Astrocyte (in vitro differentiated cells and primary cell): ENCODE measurements around the gene PEPD. TPM values are rescaled to one million over a fixed set of nuclear protein-coding genes. Genes with fewer than 3 reads are reported as not detected.
A peak's percentile ranks its signal among the peaks of the same experiment; 100 is the strongest.

Experiments used
- DNase-seq: peaks from one replicate; pipeline ENCODE4 v3.0.0-alpha.2; 2010; ENCODE audit warnings: low read depth
- FAIRE-seq: peaks from 2 replicates; lab custom pipeline; 2011; peaks lifted over from hg19 to GRCh38; lab: Jason Lieb, UNC
- H2AFZ ChIP-seq: 2 replicates; pipeline ENCODE4 v1.6.0; 2012; ENCODE audit warnings: low read depth, low read length, inconsistent platforms
- H3K27ac ChIP-seq: 2 replicates; pipeline ENCODE4 v1.5.1; 2011; ENCODE audit warnings: low read depth, low read length, inconsistent platforms
- H3K27me3 ChIP-seq: 2 replicates; pipeline ENCODE4 v1.6.0; 2011; ENCODE audit warnings: low read length, inconsistent platforms; ENCODE audit not compliant: insufficient read depth
- H3K36me3 ChIP-seq: 2 replicates; pipeline ENCODE4 v1.5.1; 2011; ENCODE audit warnings: low read length, inconsistent platforms; ENCODE audit not compliant: insufficient read depth
- H3K4me1 ChIP-seq: 2 replicates; pipeline ENCODE4 v1.5.1; 2011; ENCODE audit warnings: low read length, inconsistent platforms; ENCODE audit not compliant: insufficient read depth
- H3K4me2 ChIP-seq: 2 replicates; pipeline ENCODE4 v1.6.0; 2012; ENCODE audit warnings: low read length, inconsistent platforms
- H3K4me3 ChIP-seq: 2 replicates; pipeline ENCODE4 v1.5.1; 2011; ENCODE audit warnings: low read depth, mild to moderate bottlenecking, low read length, inconsistent platforms; ENCODE audit not compliant: insufficient read depth
- H3K79me2 ChIP-seq: 2 replicates; pipeline ENCODE4 v1.6.0; 2012; ENCODE audit warnings: mild to moderate bottlenecking, low read length, inconsistent platforms; ENCODE audit not compliant: insufficient read depth
- H3K9ac ChIP-seq: 2 replicates; pipeline ENCODE4 v1.6.0; 2012; ENCODE audit warnings: mild to moderate bottlenecking, low read length, inconsistent platforms
- H3K9me3 ChIP-seq: 2 replicates; pipeline ENCODE4 v1.5.1; 2012; ENCODE audit warnings: low read depth, mild to moderate bottlenecking, low read length, inconsistent platforms; ENCODE audit not compliant: insufficient read depth
- H4K20me1 ChIP-seq: 2 replicates; pipeline ENCODE4 v1.6.0; 2012; ENCODE audit warnings: low read length, inconsistent platforms; ENCODE audit not compliant: insufficient read depth
- H3K27ac Mint-ChIP-seq: one replicate; pipeline ENCODE4 v1.8.0; 2021; ENCODE audit warnings: mild to moderate bottlenecking, mixed read lengths; ENCODE audit not compliant: unreplicated experiment
- H3K27me3 Mint-ChIP-seq: one replicate; pipeline ENCODE4 v1.8.0; 2021; ENCODE audit warnings: low read depth, mixed read lengths; ENCODE audit not compliant: unreplicated experiment
- H3K36me3 Mint-ChIP-seq: one replicate; pipeline ENCODE4 v1.8.0; 2021; ENCODE audit warnings: low read depth, mixed read lengths; ENCODE audit not compliant: unreplicated experiment
- H3K4me1 Mint-ChIP-seq: one replicate; pipeline ENCODE4 v1.8.0; 2021; ENCODE audit warnings: low read depth, mixed read lengths; ENCODE audit not compliant: unreplicated experiment
- H3K4me3 Mint-ChIP-seq: one replicate; pipeline ENCODE4 v1.8.0; 2021; ENCODE audit warnings: mild to moderate bottlenecking, moderate library complexity, mixed read lengths; ENCODE audit not compliant: unreplicated experiment
- H3K9me3 Mint-ChIP-seq: one replicate; pipeline ENCODE4 v1.8.0; 2021; ENCODE audit warnings: mild to moderate bottlenecking, mixed read lengths; ENCODE audit not compliant: unreplicated experiment
- CTCF ChIP-seq: IDR thresholded peaks from 2 replicates; pipeline ENCODE4 v1.5.1; 2011; ENCODE audit warnings: low read depth, mild to moderate bottlenecking, inconsistent platforms, low read length, moderate library complexity; ENCODE audit not compliant: insufficient read depth
- EZH2 ChIP-seq: IDR thresholded peaks from 2 replicates; pipeline ENCODE4 v1.6.1; 2012; ENCODE audit warnings: mild to moderate bottlenecking, low read length, inconsistent platforms; ENCODE audit not compliant: insufficient read depth
- total RNA-seq: library from RNA; stranded (reverse); gene quantifications from 2 replicates; pipeline ENCODE4 v1.2.1, GENCODE V29; 2021

The PEPD gene
- total RNA-seq, 1 donor from 2014 or later = 37.9 TPM

GRCh38 chr19:33468361-33469170 lies 53.0 kb downstream of the PEPD start:
- H3K27ac Mint-ChIP-seq = no peak overlapping the region
- no peak overlapping the region for H3K27ac ChIP-seq
- peaks cover 3% of the 10 kb centered on the region for H3K9me3 Mint-ChIP-seq
- H3K4me2 ChIP-seq = no peak overlapping the region
- peaks cover 9% of the 10 kb centered on the region for H4K20me1 ChIP-seq
- no peak overlapping the region for H3K9ac ChIP-seq
- no peaks in the 10 kb centered on the region for H3K27me3 Mint-ChIP-seq
- H3K9me3 ChIP-seq = no peaks in the 10 kb centered on the region
- DNase-seq (peak; percentile 57), FAIRE-seq (no peak)
- H2AFZ ChIP-seq = no peak overlapping the region
- H3K4me3 Mint-ChIP-seq = no peak overlapping the region
- peaks cover 16% of the 10 kb centered on the region for H3K4me1 Mint-ChIP-seq
- peaks cover 18% of the 10 kb centered on the region for H3K4me1 ChIP-seq
- no peaks in the 10 kb centered on the region for H3K79me2 ChIP-seq
- TF ChIP-seq CTCF (no peak), EZH2 (no peak)
- no peaks in the 10 kb centered on the region for H3K36me3 ChIP-seq
- H3K4me3 ChIP-seq = no peak overlapping the region
- peaks cover 4% of the 10 kb centered on the region for H3K36me3 Mint-ChIP-seq
- no peaks in the 10 kb centered on the region for H3K27me3 ChIP-seq

DNA sequence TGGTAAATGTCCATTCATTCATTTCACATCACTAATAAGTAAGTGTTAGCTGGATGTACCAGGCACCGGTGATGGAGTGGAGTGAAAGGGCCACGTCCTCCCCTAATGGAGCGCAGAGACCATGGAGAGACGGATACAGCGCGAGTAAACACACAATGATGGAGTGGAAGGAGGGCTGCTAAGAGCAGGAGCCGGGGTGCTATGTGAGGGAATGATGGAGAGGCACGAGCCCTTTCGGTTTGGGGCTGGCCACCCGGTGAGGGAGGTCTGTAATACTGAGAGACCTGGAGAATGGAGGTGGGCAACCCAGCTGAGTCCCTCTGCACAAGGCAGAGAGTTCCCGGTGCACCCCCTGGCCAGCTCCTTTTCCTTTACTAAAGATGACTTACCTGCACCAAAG lies 53.7 kb downstream of the PEPD start:
- peaks cover 8% of the 10 kb centered on the region for H3K4me1 Mint-ChIP-seq
- no peaks in the 10 kb centered on the region for H3K27me3 Mint-ChIP-seq
- H3K4me3 Mint-ChIP-seq = no peak overlapping the region
- DNase-seq (no peak), FAIRE-seq (no peak)
- no peak overlapping the region for H2AFZ ChIP-seq
- TF ChIP-seq EZH2 (no peak), CTCF (no peak)
- peaks cover 4% of the 10 kb centered on the region for H3K36me3 Mint-ChIP-seq
- peaks cover 9% of the 10 kb centered on the region for H4K20me1 ChIP-seq
- no peak overlapping the region for H3K27ac ChIP-seq
- H3K4me3 ChIP-seq = no peak overlapping the region
- no peak overlapping the region for H3K4me2 ChIP-seq
- no peaks in the 10 kb centered on the region for H3K27me3 ChIP-seq
- no peak overlapping the region for H3K27ac Mint-ChIP-seq
- H3K79me2 ChIP-seq = no peaks in the 10 kb centered on the region
- peaks cover 3% of the 10 kb centered on the region for H3K36me3 ChIP-seq
- peaks cover 14% of the 10 kb centered on the region for H3K4me1 ChIP-seq
- peaks cover 3% of the 10 kb centered on the region for H3K9me3 Mint-ChIP-seq
- no peak overlapping the region for H3K9ac ChIP-seq
- no peaks in the 10 kb centered on the region for H3K9me3 ChIP-seq

- FAIRE-seq (no peak), DNase-seq (no peak)
- Mint-ChIP-seq H3K9me3 (peaks cover 3% of the 10 kb centered on the region), H3K4me3 (no peak overlapping the region), H3K27ac (no peak overlapping the region), H3K36me3 (peaks cover 4% of the 10 kb centered on the region), H3K4me1 (peaks cover 5% of the 10 kb centered on the region), H3K27me3 (no peaks in the 10 kb centered on the region)
- H3K27ac ChIP-seq = no peak overlapping the region
- H3K79me2 ChIP-seq = no peaks in the 10 kb centered on the region
- H3K4me3 ChIP-seq = no peak overlapping the region
- H3K9me3 ChIP-seq = no peaks in the 10 kb centered on the region
- no peak for TF ChIP-seq CTCF
- TF ChIP-seq EZH2 = no peak
- H3K27me3 ChIP-seq = no peaks in the 10 kb centered on the region
- peaks cover 5% of the 10 kb centered on the region for H3K4me1 ChIP-seq
- H4K20me1 ChIP-seq = peaks cover 9% of the 10 kb centered on the region
- H2AFZ ChIP-seq = no peak overlapping the region
- H3K36me3 ChIP-seq = peaks cover 5% of the 10 kb centered on the region
- no peak overlapping the region for H3K4me2 ChIP-seq
- no peak overlapping the region for H3K9ac ChIP-seq
Observed at GRCh38 chr19:33465834-33466233, 55.8 kb downstream of the PEPD start.
